ENCODE measurements around the gene CBLN3.

GRCh38 chr14:24422261-24422660, 7.2 kb downstream of the CBLN3 start:
- TF ChIP-seq, protein P1, sequence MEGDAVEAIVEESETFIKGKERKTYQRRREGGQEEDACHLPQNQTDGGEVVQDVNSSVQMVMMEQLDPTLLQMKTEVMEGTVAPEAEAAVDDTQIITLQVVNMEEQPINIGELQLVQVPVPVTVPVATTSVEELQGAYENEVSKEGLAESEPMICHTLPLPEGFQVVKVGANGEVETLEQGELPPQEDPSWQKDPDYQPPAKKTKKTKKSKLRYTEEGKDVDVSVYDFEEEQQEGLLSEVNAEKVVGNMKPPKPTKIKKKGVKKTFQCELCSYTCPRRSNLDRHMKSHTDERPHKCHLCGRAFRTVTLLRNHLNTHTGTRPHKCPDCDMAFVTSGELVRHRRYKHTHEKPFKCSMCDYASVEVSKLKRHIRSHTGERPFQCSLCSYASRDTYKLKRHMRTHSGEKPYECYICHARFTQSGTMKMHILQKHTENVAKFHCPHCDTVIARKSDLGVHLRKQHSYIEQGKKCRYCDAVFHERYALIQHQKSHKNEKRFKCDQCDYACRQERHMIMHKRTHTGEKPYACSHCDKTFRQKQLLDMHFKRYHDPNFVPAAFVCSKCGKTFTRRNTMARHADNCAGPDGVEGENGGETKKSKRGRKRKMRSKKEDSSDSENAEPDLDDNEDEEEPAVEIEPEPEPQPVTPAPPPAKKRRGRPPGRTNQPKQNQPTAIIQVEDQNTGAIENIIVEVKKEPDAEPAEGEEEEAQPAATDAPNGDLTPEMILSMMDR (IDR thresholded peaks at IDR 0.05), result no peak
- no peak for TF ChIP-seq POLR2A (IDR thresholded peaks at IDR 0.05)
